Neuronal stem cell (in vitro differentiated cells): ENCODE results near the gene SSUH2.
A peak's percentile ranks its signal among the peaks of the same experiment; 100 is the strongest.

ENCODE experiments used
- DNase-seq: peaks from one replicate; pipeline ENCODE4 v3.0.0-alpha.2; 2013; ENCODE audit warnings: low spot score
- H2AFZ ChIP-seq: one replicate; pipeline ENCODE4 v1.6.1; 2013; ENCODE audit warnings: mild to moderate bottlenecking, low read length, inconsistent platforms
- H2AK5ac ChIP-seq: 2 replicates; pipeline ENCODE4 v1.6.1; 2013; ENCODE audit warnings: low read depth, mild to moderate bottlenecking, inconsistent platforms, low read length, moderate library complexity, mixed read lengths
- H2BK120ac ChIP-seq: 2 replicates; pipeline ENCODE4 v1.6.1; 2013; ENCODE audit warnings: low read depth, mild to moderate bottlenecking, inconsistent platforms, low read length, moderate library complexity, mixed read lengths
- H2BK12ac ChIP-seq: one replicate; pipeline ENCODE4 v1.6.1; 2013; ENCODE audit warnings: low read length, inconsistent platforms
- H2BK15ac ChIP-seq: 2 replicates; pipeline ENCODE4 v1.6.1; 2013; ENCODE audit warnings: mild to moderate bottlenecking, low read length, inconsistent platforms, mixed read lengths
- H2BK5ac ChIP-seq: one replicate; pipeline ENCODE4 v1.6.1; 2013; ENCODE audit warnings: inconsistent platforms, mild to moderate bottlenecking, low read length, moderate library complexity
- H3K14ac ChIP-seq: one replicate; pipeline ENCODE4 v1.6.1; 2013; ENCODE audit warnings: low read length, inconsistent platforms
- H3K18ac ChIP-seq: 2 replicates; pipeline ENCODE4 v1.6.1; 2013; ENCODE audit warnings: low read length, inconsistent platforms
- H3K23ac ChIP-seq: 2 replicates; pipeline ENCODE4 v1.6.1; 2013; ENCODE audit warnings: low read depth, mild to moderate bottlenecking, mixed read lengths, low read length, inconsistent platforms; ENCODE audit not compliant: poor library complexity
- H3K27ac ChIP-seq: replicated peaks from 3 replicates; pipeline ENCODE4 v1.5.1; 2013; ENCODE audit warnings: low read length, inconsistent platforms
- H3K27me3 ChIP-seq, 3 experiments: 2 replicates each; pipeline ENCODE4 v1.6.1; 2013; ENCODE audit warnings: low read length in 3 of 3, mild to moderate bottlenecking in 2 of 3, inconsistent platforms in 1 of 3, low read depth in 1 of 3, mixed read lengths in 1 of 3, moderate library complexity in 1 of 3; ENCODE audit not compliant: control insufficient read depth in 3 of 3, insufficient read depth in 3 of 3
- H3K36me3 ChIP-seq, 2 donors: replicated peaks in 1 of 2; 2 replicates each; pipeline ENCODE4 v1.6.1; 2013; ENCODE audit warnings: low read length in 2 of 2; ENCODE audit not compliant: control insufficient read depth in 2 of 2, insufficient read depth in 2 of 2
- H3K4ac ChIP-seq: 2 replicates; pipeline ENCODE4 v1.6.1; 2013; ENCODE audit warnings: inconsistent platforms, mild to moderate bottlenecking, low read length, moderate library complexity
- H3K4me1 ChIP-seq, 2 donors: 1 replicate in 1 of 2; 2 replicates in 1 of 2; pipeline ENCODE4 v1.6.1; 2013; ENCODE audit warnings: low read length in 2 of 2, low read depth in 1 of 2; ENCODE audit not compliant: control insufficient read depth in 2 of 2, insufficient read depth in 1 of 2
- H3K4me2 ChIP-seq: one replicate; pipeline ENCODE4 v1.6.1; 2013; ENCODE audit warnings: mild to moderate bottlenecking, low read length, inconsistent platforms; ENCODE audit not compliant: insufficient read depth, poor library complexity, severe bottlenecking
- H3K4me3 ChIP-seq, 2 donors: 2 replicates each; pipeline ENCODE4 v1.5.1; 2013; ENCODE audit warnings: low read length in 2 of 2, mild to moderate bottlenecking in 2 of 2, inconsistent platforms in 1 of 2, moderate library complexity in 1 of 2
- H3K79me1 ChIP-seq: one replicate; pipeline ENCODE4 v1.6.1; 2013; ENCODE audit warnings: low read depth, mild to moderate bottlenecking, inconsistent platforms, low read length, moderate library complexity
- H3K9ac ChIP-seq: one replicate; pipeline ENCODE4 v1.6.1; 2013; ENCODE audit warnings: mild to moderate bottlenecking, low read depth, low read length, inconsistent platforms; ENCODE audit not compliant: poor library complexity
- H3K9me3 ChIP-seq, 2 donors: replicated peaks in 1 of 2; 2 replicates each; pipeline versions ENCODE3 to v1.6.1; 2013; ENCODE audit warnings: low read length in 2 of 2, mild to moderate bottlenecking in 2 of 2, inconsistent platforms in 1 of 2, low read depth in 1 of 2, mixed read lengths in 1 of 2, moderate library complexity in 1 of 2; ENCODE audit not compliant: control insufficient read depth in 2 of 2, insufficient read depth in 1 of 2
- H4K8ac ChIP-seq: one replicate; pipeline ENCODE4 v1.6.1; 2013; ENCODE audit warnings: low read depth, mild to moderate bottlenecking, inconsistent platforms, low read length, moderate library complexity
- H4K91ac ChIP-seq: one replicate; pipeline ENCODE4 v1.6.1; 2013; ENCODE audit warnings: low read length, low read depth, mild to moderate bottlenecking, inconsistent platforms; ENCODE audit not compliant: poor library complexity
- WGBS, 2 donors: extraction: QIAGEN DNeasy Blood & Tissue Kit; methylation state at CpG; one replicate each; pipeline ENCODE4 v1.1.7; 2013; ENCODE audit warnings: missing lambda C conversion rate in 2 of 2, mixed read lengths in 1 of 2; ENCODE audit not compliant: insufficient read length in 2 of 2, insufficient replicate concordance in 1 of 2; ENCODE audit errors: extremely low coverage in 2 of 2; 5-methylcytosine and 5-hydroxymethylcytosine counted together

Gene SSUH2

DNA sequence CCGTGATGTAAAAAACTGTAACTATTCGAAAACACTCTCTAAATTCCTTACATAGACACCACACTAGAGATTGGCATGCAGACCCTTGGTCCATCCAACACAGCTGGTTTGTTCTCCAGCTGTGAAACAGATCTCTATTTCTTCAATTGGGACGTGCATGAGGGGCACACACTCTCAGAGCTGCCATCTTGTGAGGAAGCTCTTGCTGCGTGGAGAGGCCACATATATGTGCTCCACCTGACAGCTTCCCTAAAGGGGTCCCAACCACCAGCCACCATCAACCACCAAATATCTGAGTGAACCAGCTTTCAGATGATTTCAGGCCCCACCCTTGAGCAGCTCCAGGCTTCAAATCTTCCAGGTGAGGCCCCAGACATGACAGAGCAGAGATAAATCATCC, 25.6 kb downstream of the SSUH2 start:
- H3K9ac ChIP-seq = no peak overlapping the region
- H3K23ac ChIP-seq = no peak overlapping the region
- no peak overlapping the region for H3K4me2 ChIP-seq
- no peak overlapping the region for H3K18ac ChIP-seq
- H4K8ac ChIP-seq = no peak overlapping the region
- H3K27me3 ChIP-seq = no peaks in the 10 kb centered on the region
- H3K4me3 ChIP-seq = no peak overlapping the region
- no peak overlapping the region for H3K4ac ChIP-seq
- no peak overlapping the region for H2BK120ac ChIP-seq
- no peak overlapping the region for H2BK5ac ChIP-seq
- H4K91ac ChIP-seq = no peak overlapping the region
- H3K27ac ChIP-seq = no peak overlapping the region
- H3K79me1 ChIP-seq = no peaks in the 10 kb centered on the region
- H2AK5ac ChIP-seq = no peak overlapping the region
- H3K9me3 ChIP-seq = peaks cover 0 to 29% of the 10 kb centered on the region in 2 donors
- peaks cover 7 to 9% of the 10 kb centered on the region in 2 donors for H3K4me1 ChIP-seq
- H2BK12ac ChIP-seq = no peak overlapping the region
- DNase-seq = no peak
- no peak overlapping the region for H2BK15ac ChIP-seq
- WGBS, 2 donors = no CpG with 5 or more reads among the region's 4 CpGs
- no peak overlapping the region for H3K14ac ChIP-seq
- H3K36me3 ChIP-seq = no peaks in the 10 kb centered on the region
- no peak overlapping the region for H2AFZ ChIP-seq

DNA sequence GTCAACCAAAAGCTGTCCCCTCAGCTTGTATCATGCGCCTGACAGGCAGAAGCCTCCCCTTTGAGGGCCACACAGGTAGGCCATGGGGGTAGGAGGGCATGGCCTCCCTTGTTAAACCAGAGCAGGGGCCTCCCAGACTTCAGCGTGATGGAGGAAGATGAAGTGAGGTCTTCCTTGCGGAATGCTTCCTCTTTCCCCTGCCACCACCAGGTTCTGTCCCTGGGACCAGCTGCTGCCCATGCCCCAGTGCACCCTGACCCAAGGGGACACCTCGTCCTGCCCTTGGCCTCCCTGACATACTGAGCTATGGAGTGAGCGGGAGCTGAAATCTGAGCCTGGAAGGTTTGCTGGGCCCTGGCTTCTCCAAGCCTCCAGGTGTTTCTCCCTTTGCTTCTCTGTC, 26.7 kb downstream of the SSUH2 start:
- Histone ChIP-seq H3K4me2 (no peak overlapping the region), H3K79me1 (no peaks in the 10 kb centered on the region), H3K14ac (no peak overlapping the region), H3K9ac (no peak overlapping the region), H3K4ac (no peak overlapping the region), H3K27ac (no peak overlapping the region), H2BK120ac (no peak overlapping the region), H3K23ac (peak overlapping the region; percentile 49), H4K8ac (no peak overlapping the region), H2BK15ac (peak overlapping the region; percentile 63), H2BK12ac (peak overlapping the region; percentile 84), H2AK5ac (peak overlapping the region; percentile 63), H3K27me3 (no peaks in the 10 kb centered on the region), H3K36me3 (no peaks in the 10 kb centered on the region), H3K9me3 (peaks cover 0 to 29% of the 10 kb centered on the region in 2 donors), H2BK5ac (no peak overlapping the region), H4K91ac (no peak overlapping the region), H3K18ac (peak overlapping the region; percentile 88), H3K4me1 (peaks cover 3 to 4% of the 10 kb centered on the region in 2 donors), H2AFZ (no peak overlapping the region), H3K4me3 (no peak overlapping the region)
- no peak for DNase-seq
- no CpG with 5 or more reads among the region's 5 CpGs for WGBS, 2 donors

DNA sequence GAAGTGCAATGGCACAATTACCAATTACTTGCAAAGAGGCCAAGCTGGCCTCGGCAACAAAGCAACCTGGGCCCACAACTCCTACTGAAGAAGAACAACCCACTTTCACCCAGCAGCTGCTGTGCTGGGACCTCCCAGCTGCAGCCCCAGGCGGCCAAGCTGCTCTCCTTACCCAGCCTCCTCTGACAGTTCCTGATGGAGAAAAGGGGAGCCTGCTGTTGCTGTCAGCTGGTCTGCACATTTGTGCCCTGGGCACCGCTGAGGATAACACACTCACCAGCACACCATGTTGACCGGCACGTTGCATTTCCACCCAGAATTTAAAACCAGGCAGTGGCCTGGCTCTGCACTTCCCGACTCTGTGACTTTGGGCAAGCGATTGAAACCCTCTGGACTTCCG, 33.6 kb downstream of the SSUH2 start:
- Histone ChIP-seq H3K4me2 (no peak overlapping the region), H4K91ac (no peak overlapping the region), H2AFZ (peak overlapping the region; percentile 2), H2AK5ac (no peak overlapping the region), H4K8ac (no peak overlapping the region), H2BK15ac (peak overlapping the region; percentile 90), H3K23ac (peak overlapping the region; percentile 75), H3K9me3 (peaks cover 2 to 11% of the 10 kb centered on the region in 2 donors), H2BK120ac (no peak overlapping the region), H3K4me1 (peaks cover 2 to 11% of the 10 kb centered on the region in 2 donors), H2BK5ac (peak overlapping the region; percentile 66), H2BK12ac (peak overlapping the region; percentile 47), H3K27me3 (no peaks in the 10 kb centered on the region), H3K18ac (peak overlapping the region; percentile 93), H3K4ac (peak overlapping the region; percentile 85), H3K79me1 (no peaks in the 10 kb centered on the region), H3K4me3 (no peak overlapping the region), H3K27ac (no peak overlapping the region), H3K9ac (peak overlapping the region; percentile 38), H3K14ac (no peak overlapping the region), H3K36me3 (no peaks in the 10 kb centered on the region)
- no peak for DNase-seq
- WGBS, 2 donors = no CpG with 5 or more reads among the region's 8 CpGs

DNA sequence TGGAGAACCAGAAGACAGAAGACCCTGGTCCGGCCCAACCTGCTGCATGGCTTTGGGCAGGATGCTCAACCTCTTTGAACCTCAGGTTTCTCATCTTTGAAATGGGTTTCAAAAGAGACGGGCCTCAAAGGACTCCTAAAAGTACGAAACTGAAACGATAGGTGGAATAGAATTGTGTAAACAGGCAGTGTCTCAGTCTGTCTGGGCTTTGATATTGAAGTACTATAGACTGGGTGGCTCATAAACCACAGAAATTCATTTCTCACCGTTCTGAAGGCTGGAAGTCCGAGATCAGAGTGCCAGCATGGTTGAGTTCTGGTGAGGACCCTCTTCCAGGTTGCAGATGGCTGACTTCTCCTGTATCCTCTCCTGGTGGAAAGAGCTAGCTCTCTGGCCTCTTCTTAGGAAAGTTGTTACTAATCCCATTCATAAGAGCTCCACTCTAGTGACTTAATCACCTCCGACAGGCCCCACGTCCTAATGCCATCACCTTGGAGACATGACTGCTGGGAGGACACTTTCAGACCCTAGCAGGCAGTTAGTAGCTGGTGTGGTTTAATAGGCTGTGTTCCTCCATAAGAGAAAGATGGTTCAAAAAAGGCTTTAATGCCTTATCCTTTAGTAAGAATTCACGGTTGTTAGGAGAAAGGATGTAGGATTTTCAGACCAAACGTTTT, 35.7 kb downstream of the SSUH2 start:
- Histone ChIP-seq H4K8ac (no peak overlapping the region), H3K4me2 (no peak overlapping the region), H3K79me1 (no peaks in the 10 kb centered on the region), H3K14ac (no peak overlapping the region), H2AFZ (no peak overlapping the region), H2AK5ac (peak overlapping the region; percentile 85), H3K9ac (no peak overlapping the region), H4K91ac (no peak overlapping the region), H3K4me1 (peaks cover 2 to 11% of the 10 kb centered on the region in 2 donors), H3K27me3 (no peaks in the 10 kb centered on the region), H2BK15ac (no peak overlapping the region), H3K36me3 (no peaks in the 10 kb centered on the region), H2BK5ac (no peak overlapping the region), H3K4me3 (no peak overlapping the region), H3K9me3 (peaks cover 2 to 11% of the 10 kb centered on the region in 2 donors), H3K4ac (no peak overlapping the region), H2BK12ac (no peak overlapping the region), H3K18ac (no peak overlapping the region), H3K27ac (no peak overlapping the region), H3K23ac (no peak overlapping the region), H2BK120ac (no peak overlapping the region)
- DNase-seq = no peak
- WGBS, 2 donors = no CpG with 5 or more reads among the region's 10 CpGs
